Nephron (organoid): ENCODE results near the gene SLC44A5.
"Not testable (repeated sequence)": the region's sequence is repeated elsewhere in the genome, so short reads cannot be mapped to it uniquely, and the experiment has no call there.

ENCODE experiments used
- H3K27ac Mint-ChIP-seq, 3 experiments: 2 replicates each; pipeline ENCODE4 v1.8.0; 2020; ENCODE audit warnings: mixed read lengths in 3 of 3, mild to moderate bottlenecking in 2 of 3, moderate library complexity in 1 of 3
- H3K27me3 Mint-ChIP-seq: 2 replicates; pipeline ENCODE4 v1.8.0; 2021; ENCODE audit warnings: low read depth, mild to moderate bottlenecking, moderate library complexity, mixed read lengths
- H3K36me3 Mint-ChIP-seq: 2 replicates; pipeline ENCODE4 v1.8.0; 2020; ENCODE audit warnings: low read depth, mixed read lengths
- H3K4me1 Mint-ChIP-seq: 2 replicates; pipeline ENCODE4 v1.8.0; 2020; ENCODE audit warnings: mixed read lengths
- H3K4me3 Mint-ChIP-seq, 3 experiments: 2 replicates each; pipeline ENCODE4 v1.8.0; 2020; ENCODE audit warnings: mild to moderate bottlenecking in 3 of 3, mixed read lengths in 3 of 3, moderate library complexity in 2 of 3
- H3K9me3 Mint-ChIP-seq: 2 replicates; pipeline ENCODE4 v1.8.0; 2020; ENCODE audit warnings: mixed read lengths
- CTCF ChIP-seq, 3 experiments: fragments of 200-600 bp; sonication (generic); IDR thresholded peaks; one replicate each; pipeline ENCODE4 v1.5.0; 2021; ENCODE audit warnings: antibody characterized with exemption in 3 of 3; ENCODE audit not compliant: unreplicated experiment in 3 of 3

The SLC44A5 gene

DNA sequence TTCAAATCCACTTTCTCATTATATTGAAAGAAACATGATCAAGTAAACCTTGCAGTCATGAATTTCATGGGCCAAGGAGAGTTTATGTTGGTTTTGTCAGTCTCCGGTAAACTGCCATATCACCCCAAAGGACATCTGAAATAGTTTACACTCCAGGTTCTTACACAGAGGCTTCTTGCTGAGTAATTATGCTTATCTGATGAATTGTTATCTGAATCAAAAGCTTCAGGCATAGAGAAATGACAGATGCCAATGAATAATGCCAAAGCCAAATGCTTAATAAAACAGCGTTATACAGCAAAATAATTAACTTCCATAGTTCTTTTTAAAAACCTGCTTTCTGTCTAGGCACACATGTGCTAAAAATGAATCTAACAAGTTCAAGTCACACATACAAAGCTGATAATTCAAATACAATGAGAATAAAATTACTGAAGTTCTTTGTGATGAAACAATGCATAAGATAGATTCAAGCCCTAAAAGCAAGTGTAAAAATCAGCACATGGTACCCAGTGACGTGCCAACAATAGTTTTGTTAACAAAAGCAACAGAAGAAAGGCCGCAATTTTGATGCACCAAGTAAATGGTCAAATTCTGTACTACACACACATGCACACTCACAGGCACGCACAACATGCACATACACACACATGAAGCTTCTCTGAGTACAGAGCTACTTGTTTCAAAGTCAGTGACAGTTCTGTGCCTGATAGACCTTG is 109.2 kb downstream of the SLC44A5 start:
- Mint-ChIP-seq H3K36me3 (no peaks in the 10 kb centered on the region), H3K27me3 (no peaks in the 10 kb centered on the region), H3K4me1 (no peaks in the 10 kb centered on the region), H3K27ac (no peak overlapping the region), H3K4me3 (no peak overlapping the region), H3K9me3 (peaks cover 3% of the 10 kb centered on the region)
- TF ChIP-seq CTCF (IDR thresholded peaks at IDR 0.05; ENCODE audit: unreplicated experiment in 3 of 3), result no peak

DNA sequence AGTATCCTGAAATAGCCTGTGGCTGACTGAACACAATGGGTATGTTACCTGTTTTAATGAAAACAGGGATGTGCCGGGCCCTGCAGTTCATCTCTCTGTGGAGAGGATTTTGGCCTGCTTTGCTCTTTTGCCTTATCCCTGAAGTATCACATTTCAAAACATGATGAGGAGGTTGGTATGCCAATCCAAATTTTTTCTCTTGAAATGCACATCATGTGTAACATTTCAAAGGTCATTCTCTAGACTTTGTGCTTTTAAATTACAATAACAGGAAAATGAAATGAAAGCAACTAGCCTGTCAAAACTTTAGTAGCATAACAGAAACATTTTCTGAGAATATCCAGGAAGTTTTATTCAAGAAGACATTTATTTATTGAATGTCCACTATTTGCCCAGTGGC is 118.9 kb downstream of the SLC44A5 start:
- H3K36me3 Mint-ChIP-seq, result no peaks in the 10 kb centered on the region
- TF ChIP-seq CTCF (IDR thresholded peaks at IDR 0.05; ENCODE audit: unreplicated experiment in 3 of 3), result no peak
- H3K9me3 Mint-ChIP-seq, result peaks cover 17% of the 10 kb centered on the region
- H3K4me1 Mint-ChIP-seq, result no peaks in the 10 kb centered on the region
- H3K4me3 Mint-ChIP-seq, result no peak overlapping the region
- no peaks in the 10 kb centered on the region for H3K27me3 Mint-ChIP-seq
- H3K27ac Mint-ChIP-seq, result peak overlapping the region in 1 of 3 experiments; percentile 72

DNA sequence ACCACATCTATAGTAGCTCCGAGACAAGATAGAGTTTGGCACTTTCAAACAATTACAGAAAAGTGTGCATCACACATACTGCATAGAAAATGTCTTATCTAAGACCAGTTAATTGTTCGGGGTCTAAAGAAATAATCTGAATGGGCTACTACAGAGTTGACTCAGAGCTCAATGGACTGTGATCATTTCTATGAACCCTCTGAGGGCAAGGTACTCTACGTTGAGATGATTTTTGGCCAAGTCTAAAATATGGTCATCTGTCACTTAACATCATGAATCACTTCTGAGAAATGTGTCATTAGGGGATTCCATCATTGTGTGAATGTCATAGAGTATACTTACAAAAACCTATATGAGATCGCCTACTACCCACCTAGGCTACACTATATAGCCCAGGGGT is 123.5 kb downstream of the SLC44A5 start:
- H3K27ac Mint-ChIP-seq, result no peak overlapping the region
- TF ChIP-seq CTCF (IDR thresholded peaks at IDR 0.05; ENCODE audit: unreplicated experiment in 3 of 3), result no peak
- H3K9me3 Mint-ChIP-seq, result peaks cover 19% of the 10 kb centered on the region
- no peaks in the 10 kb centered on the region for H3K4me1 Mint-ChIP-seq
- no peak overlapping the region for H3K4me3 Mint-ChIP-seq
- H3K36me3 Mint-ChIP-seq, result peaks cover 4% of the 10 kb centered on the region
- H3K27me3 Mint-ChIP-seq, result no peaks in the 10 kb centered on the region

- no peak for TF ChIP-seq CTCF (IDR thresholded peaks at IDR 0.05; ENCODE audit: unreplicated experiment in 3 of 3)
- no peak overlapping the region for H3K27ac Mint-ChIP-seq
- H3K27me3 Mint-ChIP-seq, result no peaks in the 10 kb centered on the region
- no peaks in the 10 kb centered on the region for H3K4me1 Mint-ChIP-seq
- peaks cover 20% of the 10 kb centered on the region for H3K9me3 Mint-ChIP-seq
- peaks cover 4% of the 10 kb centered on the region for H3K36me3 Mint-ChIP-seq
- H3K4me3 Mint-ChIP-seq, result no peak overlapping the region
Measured at GRCh38 chr1:75484789-75485188, 126.1 kb downstream of the SLC44A5 start.

DNA sequence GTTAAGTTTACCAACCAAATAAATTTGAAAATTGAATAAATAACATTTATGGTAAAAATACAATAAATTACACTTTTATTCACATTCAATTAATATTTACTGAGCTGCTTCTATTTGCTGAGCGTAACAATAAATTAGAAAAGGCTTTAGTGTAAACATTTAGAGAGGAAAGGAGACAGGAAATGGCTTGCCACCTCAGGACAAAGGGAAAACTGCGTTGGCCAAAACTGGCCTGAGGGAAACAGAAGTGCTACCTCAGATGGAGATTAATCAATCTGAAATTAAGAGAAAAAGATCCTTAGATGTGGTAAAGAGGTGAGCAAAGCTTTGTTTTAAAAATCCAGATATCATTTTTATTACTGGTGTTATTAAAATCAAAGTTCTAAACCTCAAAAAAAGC is 128.0 kb downstream of the SLC44A5 start:
- Mint-ChIP-seq H3K9me3 (peaks cover 20% of the 10 kb centered on the region), H3K36me3 (peaks cover 4% of the 10 kb centered on the region), H3K4me1 (no peaks in the 10 kb centered on the region), H3K27me3 (no peaks in the 10 kb centered on the region), H3K4me3 (no peak overlapping the region), H3K27ac (no peak overlapping the region)
- TF ChIP-seq CTCF (IDR thresholded peaks at IDR 0.05; ENCODE audit: unreplicated experiment in 3 of 3), result no peak

DNA sequence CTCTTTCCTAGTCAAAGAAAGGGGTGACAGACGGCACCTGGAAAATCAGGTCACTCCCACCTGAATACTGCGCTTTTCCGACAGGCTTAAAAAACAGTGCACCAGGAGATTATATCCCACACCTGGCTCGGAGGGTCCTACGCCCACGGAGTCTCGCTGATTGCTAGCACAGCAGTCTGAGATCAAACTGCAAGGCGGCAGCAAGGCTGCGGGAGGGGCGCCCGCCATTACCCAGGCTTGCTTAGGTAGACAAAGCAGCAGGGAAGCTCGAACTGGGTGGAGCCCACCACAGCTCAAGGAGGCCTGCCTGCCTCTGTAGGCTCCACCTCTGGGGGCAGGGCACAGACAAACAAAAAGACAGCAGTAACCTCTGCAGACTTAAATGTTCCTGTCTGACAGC is 134.4 kb downstream of the SLC44A5 start:
- not testable (repeated sequence) for H3K9me3 Mint-ChIP-seq, H3K27ac Mint-ChIP-seq, H3K4me3 Mint-ChIP-seq, H3K27me3 Mint-ChIP-seq, H3K4me1 Mint-ChIP-seq, H3K36me3 Mint-ChIP-seq
